ENCODE data around the gene UBTD1.

Gene UBTD1

GRCh38 chr10:97459111-97459510 lies 39.6 kb upstream of the UBTD1 start:
- no peak for TF ChIP-seq CTCF (IDR thresholded peaks at IDR 0.05)

DNA sequence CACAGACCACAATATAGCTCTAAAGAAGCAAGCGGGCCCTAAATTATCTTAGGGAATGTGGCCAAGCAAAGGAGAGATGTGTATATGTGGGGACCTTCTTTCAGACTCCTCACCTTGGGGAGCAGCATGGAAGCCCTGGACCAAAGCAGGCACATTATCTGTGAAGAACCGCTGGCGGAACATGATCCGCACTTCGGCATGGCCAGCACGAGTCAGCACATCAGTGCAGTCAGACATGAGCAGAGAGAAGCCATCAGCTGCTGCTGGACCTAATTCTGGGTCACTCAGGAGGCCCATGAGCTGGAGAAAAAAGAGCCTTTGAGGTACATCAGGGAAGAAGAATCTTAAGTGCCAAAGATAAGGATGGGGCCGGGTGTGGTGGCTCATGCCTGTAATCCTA lies 38.8 kb upstream of the UBTD1 start:
- TF ChIP-seq CTCF (IDR thresholded peaks at IDR 0.05), result no peak

- TF ChIP-seq CTCF (IDR thresholded peaks at IDR 0.05), result no peak
Observed at GRCh38 chr10:97462309-97462708, 36.4 kb upstream of the UBTD1 start.

DNA sequence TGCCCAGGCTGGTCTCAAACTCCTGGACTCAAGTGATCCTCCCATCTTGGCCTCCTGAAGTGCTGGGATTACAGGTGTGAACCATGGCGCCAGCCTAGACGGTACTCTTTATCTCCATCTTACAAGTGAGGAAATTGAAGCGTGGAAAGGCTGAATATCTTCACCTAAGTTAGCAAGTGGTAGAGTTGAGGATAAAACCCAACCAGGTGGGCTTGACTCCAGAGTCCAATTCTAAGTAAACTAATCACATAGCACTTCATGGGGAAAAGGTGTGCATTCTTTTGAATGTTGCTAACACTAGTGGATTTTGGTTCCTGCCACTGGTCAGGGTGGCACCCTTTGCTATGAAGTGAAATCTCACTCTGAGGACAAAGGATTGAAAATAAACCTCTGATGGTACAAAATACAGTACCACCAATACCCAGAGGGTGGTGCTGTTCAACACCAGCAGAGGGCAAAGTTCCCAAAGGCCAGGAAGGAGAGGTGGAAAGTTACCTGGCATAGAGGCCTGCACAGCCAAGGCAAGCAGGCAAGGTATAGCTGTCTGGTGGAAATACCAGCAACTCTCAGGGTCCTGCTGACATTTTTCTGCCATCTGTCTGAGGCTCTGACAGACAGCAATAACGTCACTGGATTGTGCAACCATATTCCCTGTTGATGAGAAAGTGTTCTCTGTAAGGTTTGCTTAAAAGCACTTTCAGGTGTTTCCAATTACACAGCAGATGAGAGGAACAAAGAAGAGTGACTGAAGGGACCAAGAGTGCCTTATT lies 35.2 kb upstream of the UBTD1 start:
- TF ChIP-seq CTCF (IDR thresholded peaks at IDR 0.05), result peak; percentile 85

DNA sequence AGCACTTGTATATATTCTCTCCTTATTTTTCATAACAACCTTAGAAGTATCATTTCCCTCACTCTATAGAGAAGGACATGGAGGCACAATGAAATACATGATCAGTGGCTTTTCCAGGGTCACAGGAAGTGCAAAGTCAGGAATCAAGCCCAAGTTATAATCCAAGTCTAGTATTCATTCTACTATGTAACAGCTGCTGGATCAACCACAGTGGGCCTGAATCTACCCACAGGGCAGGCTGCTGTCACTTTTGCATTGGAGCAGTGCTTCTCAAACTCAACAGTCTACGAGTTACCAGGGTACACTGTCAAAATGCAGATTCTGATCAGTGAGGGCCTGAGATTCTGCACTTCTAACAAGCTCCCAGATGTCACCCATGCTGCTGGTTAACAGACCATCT lies 34.5 kb upstream of the UBTD1 start:
- TF ChIP-seq CTCF (IDR thresholded peaks at IDR 0.05), result no peak

GRCh38 chr10:97465982-97466381 lies 32.7 kb upstream of the UBTD1 start:
- no peak for TF ChIP-seq CTCF (IDR thresholded peaks at IDR 0.05)

DNA sequence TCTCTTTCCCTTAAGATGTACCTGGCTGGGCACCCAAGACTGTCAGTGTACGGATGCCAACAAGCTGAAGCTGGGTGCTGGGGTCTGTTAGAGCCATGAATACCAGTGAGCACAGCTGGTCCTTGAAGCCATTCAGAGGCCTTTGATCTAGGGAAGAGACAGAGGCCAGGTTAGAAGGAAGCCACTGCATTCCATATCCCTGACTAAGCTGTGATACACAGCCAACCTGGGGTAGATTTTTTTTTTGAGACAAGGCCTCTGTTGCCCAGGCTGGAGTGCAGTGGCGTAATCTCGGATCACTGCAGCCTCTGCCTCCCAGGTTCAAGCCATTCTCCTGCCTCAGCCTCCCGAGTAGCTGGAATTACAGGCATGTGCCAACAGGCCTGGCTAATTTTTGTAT lies 32.0 kb upstream of the UBTD1 start:
- TF ChIP-seq CTCF (IDR thresholded peaks at IDR 0.05), result no peak

DNA sequence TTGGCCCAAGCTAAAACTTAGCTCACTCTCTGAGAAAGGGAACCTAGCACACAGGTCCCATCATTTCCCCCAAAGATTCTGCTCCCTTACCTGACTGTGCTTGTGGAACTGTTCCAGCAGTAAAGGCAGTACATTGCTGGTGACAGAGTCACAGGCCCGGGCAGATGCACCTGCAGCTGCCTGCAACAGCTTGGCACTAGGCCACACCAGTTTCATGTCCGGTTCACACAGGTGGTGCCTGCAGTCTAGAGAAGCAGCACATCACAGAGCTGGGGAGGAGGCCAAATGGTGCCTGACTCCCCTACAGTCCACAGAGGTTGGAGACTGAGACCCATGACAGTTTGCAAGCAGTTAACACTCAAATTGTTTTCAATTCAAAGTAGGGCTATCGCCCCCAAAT lies 30.6 kb upstream of the UBTD1 start:
- no peak for TF ChIP-seq CTCF (IDR thresholded peaks at IDR 0.05)

Data from LNCAP (cell line).